H1 (cell line): ENCODE results near the gene SIGLEC12. TPM values are rescaled to one million over a fixed set of nuclear protein-coding genes. Genes with fewer than 3 reads are reported as not detected.

ENCODE experiments used
- ASH2L ChIP-seq: fragments of 200-600, 300-600 bp; sonication (generic); IDR thresholded peaks from one replicate; pipeline ENCODE4 v1.7.1; 2017; ENCODE audit warnings: low read length
- JUN ChIP-seq: IDR thresholded peaks from 2 replicates; pipeline ENCODE4 v1.6.1; 2011; ENCODE audit warnings: low read depth, mild to moderate bottlenecking, improper control_type of control experiment, low read length
- POU5F1 ChIP-seq: IDR thresholded peaks from 2 replicates; pipeline ENCODE4 v1.6.1; 2011; ENCODE audit warnings: low read depth, mild to moderate bottlenecking, low read length, moderate library complexity
- USF2 ChIP-seq: IDR thresholded peaks from 2 replicates; pipeline ENCODE4 v1.6.1; 2011; ENCODE audit warnings: low read length, improper control_type of control experiment
- polyA plus RNA-seq, 7 experiments: library from polyadenylated mRNA; depleted of rRNA in 3 of 7; stranded (reverse) in 5 of 7; unstranded in 2 of 7; fragments of >200 nt in 5 of 7; fragments of 200-250 nt in 2 of 7; gene quantifications; 1 replicate in 5 of 7; 2 replicates in 1 of 7; 4 replicates in 1 of 7; pipeline versions ENCODE4 v1.2.1 to v1.2.3, GENCODE V29; 2011 to 2013; ENCODE audit warnings: missing spikeins in 2 of 7, mixed read lengths in 2 of 7
- total RNA-seq: library from RNA; stranded (reverse); fragmentation: NEBNext Ultra II Directional; extraction: Animal tissue kit (Norgen Biotek cat#: 25700); gene quantifications from 2 replicates; pipeline ENCODE4 v1.2.1, GENCODE V29; 2021

SIGLEC12 gene
- total and polyA plus RNA-seq, 2 of the 8 experiments (the other 6 are each of a cell fraction or from before 2014, with no cell fraction given), result not detected

GRCh38 chr19:51548213-51548651 is 46.6 kb upstream of the SIGLEC12 start (continued):
- no peak for TF ChIP-seq USF2
- no peak for TF ChIP-seq POU5F1
- TF ChIP-seq ASH2L, result no peak
- TF ChIP-seq JUN, result no peak
